Memory B cell (primary cell): ENCODE results near the gene OSBPL1A.

Experiments used
- ATAC-seq: fragments of 150-1000 bp; cut with Tn5 transposase; 2 replicates; pipeline ENCODE4 v1.10.0; 2021; ENCODE audit warnings: low read depth, mild to moderate bottlenecking, moderate library complexity
- DNase-seq, 2 donors: peaks; one replicate each; pipeline ENCODE4 v3.0.0; 2022; ENCODE audit warnings: low spot score in 2 of 2
- H3K27ac Mint-ChIP-seq: one replicate; pipeline ENCODE4 v1.8.0; 2022; ENCODE audit warnings: mild to moderate bottlenecking, moderate library complexity, mixed read lengths
- H3K27me3 Mint-ChIP-seq: one replicate; pipeline ENCODE4 v1.8.0; 2022; ENCODE audit warnings: mixed read lengths
- H3K36me3 Mint-ChIP-seq: one replicate; pipeline ENCODE4 v1.8.0; 2022; ENCODE audit warnings: mild to moderate bottlenecking, mixed read lengths
- H3K4me1 Mint-ChIP-seq: one replicate; pipeline ENCODE4 v1.8.0; 2022; ENCODE audit warnings: mixed read lengths
- H3K4me3 Mint-ChIP-seq: one replicate; pipeline ENCODE4 v1.8.0; 2022; ENCODE audit warnings: mild to moderate bottlenecking, moderate library complexity, mixed read lengths
- H3K9me3 Mint-ChIP-seq: one replicate; pipeline ENCODE4 v1.8.0; 2022; ENCODE audit warnings: mixed read lengths

Gene OSBPL1A

GRCh38 chr18:24262087-24262486 is 135.5 kb downstream of the OSBPL1A start:
- Mint-ChIP-seq H3K27me3 (peaks cover 11% of the 10 kb centered on the region), H3K4me3 (no peak overlapping the region), H3K27ac (no peak overlapping the region), H3K9me3 (peaks cover 2% of the 10 kb centered on the region), H3K36me3 (peaks cover 2% of the 10 kb centered on the region), H3K4me1 (peaks cover 2% of the 10 kb centered on the region)
- ATAC-seq (no peak), DNase-seq (no peak)

GRCh38 chr18:24259869-24260641 is 137.6 kb downstream of the OSBPL1A start:
- Mint-ChIP-seq H3K4me3 (no peak overlapping the region), H3K27ac (no peak overlapping the region), H3K27me3 (peaks cover 10% of the 10 kb centered on the region), H3K36me3 (no peaks in the 10 kb centered on the region), H3K9me3 (no peaks in the 10 kb centered on the region), H3K4me1 (peaks cover 2% of the 10 kb centered on the region)
- no peak for ATAC-seq
- no peak for DNase-seq

GRCh38 chr18:24254071-24254470 is 143.6 kb downstream of the OSBPL1A start:
- H3K9me3 Mint-ChIP-seq, result no peaks in the 10 kb centered on the region
- no peak overlapping the region for H3K4me3 Mint-ChIP-seq
- no peaks in the 10 kb centered on the region for H3K36me3 Mint-ChIP-seq
- peaks cover 11% of the 10 kb centered on the region for H3K27me3 Mint-ChIP-seq
- DNase-seq (no peak), ATAC-seq (no peak)
- H3K27ac Mint-ChIP-seq, result no peak overlapping the region
- H3K4me1 Mint-ChIP-seq, result no peaks in the 10 kb centered on the region

- H3K9me3 Mint-ChIP-seq, result no peaks in the 10 kb centered on the region
- DNase-seq (no peak), ATAC-seq (no peak)
- H3K36me3 Mint-ChIP-seq, result no peaks in the 10 kb centered on the region
- H3K27ac Mint-ChIP-seq, result no peak overlapping the region
- H3K4me1 Mint-ChIP-seq, result no peaks in the 10 kb centered on the region
- no peak overlapping the region for H3K4me3 Mint-ChIP-seq
- H3K27me3 Mint-ChIP-seq, result peaks cover 9% of the 10 kb centered on the region
Measured at GRCh38 chr18:24249716-24250115, 147.9 kb downstream of the OSBPL1A start.

GRCh38 chr18:24248359-24248758 is 149.3 kb downstream of the OSBPL1A start:
- ATAC-seq, result no peak
- Mint-ChIP-seq H3K27me3 (peaks cover 12% of the 10 kb centered on the region), H3K4me1 (no peaks in the 10 kb centered on the region), H3K36me3 (no peaks in the 10 kb centered on the region), H3K27ac (no peak overlapping the region), H3K4me3 (no peak overlapping the region), H3K9me3 (no peaks in the 10 kb centered on the region)
- DNase-seq, result no peak

GRCh38 chr18:24246143-24246542 is 151.5 kb downstream of the OSBPL1A start:
- Mint-ChIP-seq H3K27me3 (peaks cover 10% of the 10 kb centered on the region), H3K36me3 (no peaks in the 10 kb centered on the region), H3K4me3 (no peak overlapping the region), H3K9me3 (no peaks in the 10 kb centered on the region), H3K4me1 (no peaks in the 10 kb centered on the region), H3K27ac (no peak overlapping the region)
- DNase-seq (no peak), ATAC-seq (no peak)

- Mint-ChIP-seq H3K4me1 (no peaks in the 10 kb centered on the region), H3K9me3 (no peaks in the 10 kb centered on the region), H3K4me3 (no peak overlapping the region), H3K27ac (no peak overlapping the region), H3K36me3 (no peaks in the 10 kb centered on the region), H3K27me3 (peaks cover 10% of the 10 kb centered on the region)
- ATAC-seq, result no peak
- DNase-seq, result no peak
Measured at GRCh38 chr18:24244698-24245097, 152.9 kb downstream of the OSBPL1A start.

GRCh38 chr18:24243677-24244076 is 153.9 kb downstream of the OSBPL1A start:
- no peaks in the 10 kb centered on the region for H3K36me3 Mint-ChIP-seq
- no peaks in the 10 kb centered on the region for H3K9me3 Mint-ChIP-seq
- DNase-seq (no peak), ATAC-seq (no peak)
- H3K4me1 Mint-ChIP-seq, result no peaks in the 10 kb centered on the region
- no peak overlapping the region for H3K4me3 Mint-ChIP-seq
- H3K27me3 Mint-ChIP-seq, result peaks cover 10% of the 10 kb centered on the region
- no peak overlapping the region for H3K27ac Mint-ChIP-seq

GRCh38 chr18:24239341-24239740 is 158.3 kb downstream of the OSBPL1A start:
- Mint-ChIP-seq H3K27me3 (peaks cover 19% of the 10 kb centered on the region), H3K4me1 (no peaks in the 10 kb centered on the region), H3K9me3 (peaks cover 2% of the 10 kb centered on the region), H3K36me3 (no peaks in the 10 kb centered on the region), H3K4me3 (no peak overlapping the region), H3K27ac (no peak overlapping the region)
- ATAC-seq (no peak), DNase-seq (no peak)

- DNase-seq (no peak), ATAC-seq (no peak)
- Mint-ChIP-seq H3K9me3 (peaks cover 2% of the 10 kb centered on the region), H3K4me1 (no peaks in the 10 kb centered on the region), H3K27me3 (peaks cover 19% of the 10 kb centered on the region), H3K4me3 (no peak overlapping the region), H3K36me3 (no peaks in the 10 kb centered on the region), H3K27ac (no peak overlapping the region)
Measured at GRCh38 chr18:24238387-24238786, 159.2 kb downstream of the OSBPL1A start.

- Mint-ChIP-seq H3K9me3 (peaks cover 2% of the 10 kb centered on the region), H3K36me3 (no peaks in the 10 kb centered on the region), H3K27ac (no peak overlapping the region), H3K4me3 (no peak overlapping the region), H3K4me1 (no peaks in the 10 kb centered on the region), H3K27me3 (peaks cover 20% of the 10 kb centered on the region)
- ATAC-seq (no peak), DNase-seq (no peak)
Measured at GRCh38 chr18:24234850-24235418, 162.7 kb downstream of the OSBPL1A start.

- ATAC-seq, result no peak
- Mint-ChIP-seq H3K4me3 (no peak overlapping the region), H3K4me1 (no peaks in the 10 kb centered on the region), H3K27ac (no peak overlapping the region), H3K27me3 (peaks cover 20% of the 10 kb centered on the region), H3K9me3 (peaks cover 2% of the 10 kb centered on the region), H3K36me3 (no peaks in the 10 kb centered on the region)
- no peak for DNase-seq
Measured at GRCh38 chr18:24234330-24234729, 163.3 kb downstream of the OSBPL1A start.

- no peaks in the 10 kb centered on the region for H3K36me3 Mint-ChIP-seq
- no peak for ATAC-seq
- no peak for DNase-seq
- H3K27ac Mint-ChIP-seq, result no peak overlapping the region
- H3K4me3 Mint-ChIP-seq, result no peak overlapping the region
- H3K9me3 Mint-ChIP-seq, result peaks cover 1% of the 10 kb centered on the region
- peaks cover 22% of the 10 kb centered on the region for H3K27me3 Mint-ChIP-seq
- no peaks in the 10 kb centered on the region for H3K4me1 Mint-ChIP-seq
Measured at GRCh38 chr18:24232800-24233199, 164.8 kb downstream of the OSBPL1A start.

- Mint-ChIP-seq H3K36me3 (no peaks in the 10 kb centered on the region), H3K4me3 (no peak overlapping the region), H3K9me3 (no peaks in the 10 kb centered on the region), H3K27me3 (peaks cover 23% of the 10 kb centered on the region), H3K27ac (no peak overlapping the region), H3K4me1 (no peaks in the 10 kb centered on the region)
- DNase-seq, result no peak
- no peak for ATAC-seq
Measured at GRCh38 chr18:24231773-24232735, 165.6 kb downstream of the OSBPL1A start.
